NCI-H2227 (cell line): ENCODE results near the gene MYH1.

ENCODE experiments used
- DNase-seq: peaks from one replicate; lab custom pipeline; 2025; ENCODE audit not compliant: unreplicated experiment; lab: John Stamatoyannopoulos, UW

Gene MYH1

DNA sequence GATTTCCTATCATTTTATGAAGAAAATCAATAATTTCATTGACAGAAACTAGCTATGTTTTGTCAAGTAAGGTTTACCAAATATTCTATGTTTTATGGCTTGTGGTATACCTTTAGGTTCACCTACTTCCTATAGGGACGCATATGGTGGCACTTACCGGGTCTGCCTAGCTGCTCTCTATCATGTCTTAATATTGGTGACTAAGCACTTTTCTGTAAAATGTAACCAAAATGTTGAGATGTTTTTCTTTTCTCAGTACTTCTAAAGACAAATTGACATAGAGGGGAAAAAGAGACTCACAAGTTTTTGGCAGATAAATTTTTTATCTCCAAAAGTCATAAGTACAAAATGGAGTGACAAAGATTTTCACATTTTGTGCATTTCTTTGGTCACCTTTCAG, 26.3 kb downstream of the MYH1 start:
- no peak for DNase-seq

DNA sequence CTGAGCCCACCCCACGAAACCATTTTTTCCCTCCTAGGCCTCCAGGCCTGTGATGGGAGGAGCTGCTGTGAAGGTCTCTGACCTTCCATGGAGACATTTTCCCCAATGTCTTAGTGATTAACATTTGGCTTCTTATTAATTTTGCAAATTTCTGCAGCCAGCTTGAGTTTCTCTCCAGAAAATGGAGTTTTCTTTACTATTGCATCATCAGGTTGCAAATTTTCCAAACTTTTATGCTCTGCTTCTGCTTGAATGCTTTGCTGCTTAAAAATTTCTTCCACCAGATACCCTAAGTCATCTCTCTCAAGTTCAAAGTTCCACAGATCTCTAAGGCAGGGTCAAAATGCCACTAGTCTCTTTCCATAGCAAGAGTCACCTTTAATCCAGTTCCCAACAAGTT, 36.1 kb downstream of the MYH1 start:
- no peak for DNase-seq

DNA sequence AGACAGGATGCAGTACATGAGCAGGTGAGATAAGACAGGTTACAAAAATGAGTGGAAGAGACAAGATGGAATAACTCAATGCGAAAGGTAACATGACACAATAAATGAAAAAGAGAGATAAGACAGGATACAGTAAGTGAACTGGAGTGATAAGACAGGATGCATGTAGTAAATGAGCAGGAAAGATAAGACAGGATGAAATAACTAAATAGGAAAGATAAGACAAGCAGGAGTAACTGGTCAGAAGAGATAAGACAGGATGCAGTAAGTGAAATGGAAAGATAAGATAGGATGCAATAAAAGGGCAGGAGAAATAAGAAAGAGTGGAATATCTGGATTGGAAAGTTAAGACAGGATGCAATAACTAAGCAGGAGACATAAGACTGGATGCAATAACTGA, 40.6 kb downstream of the MYH1 start:
- no peak for DNase-seq

DNA sequence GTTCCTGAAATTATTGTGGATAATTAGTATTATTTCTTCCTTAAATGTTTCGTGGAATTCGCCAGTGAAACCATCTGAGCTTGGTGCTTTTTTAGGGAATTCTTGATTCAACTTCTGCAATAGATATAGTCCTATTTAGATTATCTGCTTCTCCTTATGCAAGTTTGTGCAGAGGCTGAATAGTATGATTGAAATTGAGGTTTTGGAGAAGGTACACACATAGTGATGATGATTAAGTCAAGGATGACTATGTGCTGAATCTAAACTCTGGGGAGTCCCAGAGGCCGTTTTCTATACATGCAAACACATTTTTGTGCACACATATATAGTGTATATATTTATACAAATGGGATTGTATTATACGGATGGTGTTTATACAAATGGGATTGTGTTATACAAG, 43.8 kb downstream of the MYH1 start:
- DNase-seq = no peak

DNA sequence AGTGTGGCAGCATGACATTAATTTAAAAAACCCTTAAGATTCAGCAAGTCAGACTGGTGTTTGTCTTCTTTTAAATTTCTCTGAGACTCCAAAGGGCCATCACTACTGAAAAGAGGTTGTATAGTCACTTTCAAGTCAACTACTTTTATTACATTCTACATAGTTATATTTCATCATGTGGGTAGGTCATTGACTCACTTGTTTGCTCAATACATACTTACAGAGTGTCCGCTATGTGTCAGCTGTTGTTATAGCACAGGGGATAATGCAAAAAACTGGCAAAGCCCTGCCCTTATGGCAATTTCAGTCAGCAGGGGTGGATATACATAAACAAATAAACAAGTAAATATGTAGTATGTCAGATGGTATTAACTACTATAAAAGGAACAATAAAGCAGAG, 46.5 kb downstream of the MYH1 start:
- DNase-seq = no peak

DNA sequence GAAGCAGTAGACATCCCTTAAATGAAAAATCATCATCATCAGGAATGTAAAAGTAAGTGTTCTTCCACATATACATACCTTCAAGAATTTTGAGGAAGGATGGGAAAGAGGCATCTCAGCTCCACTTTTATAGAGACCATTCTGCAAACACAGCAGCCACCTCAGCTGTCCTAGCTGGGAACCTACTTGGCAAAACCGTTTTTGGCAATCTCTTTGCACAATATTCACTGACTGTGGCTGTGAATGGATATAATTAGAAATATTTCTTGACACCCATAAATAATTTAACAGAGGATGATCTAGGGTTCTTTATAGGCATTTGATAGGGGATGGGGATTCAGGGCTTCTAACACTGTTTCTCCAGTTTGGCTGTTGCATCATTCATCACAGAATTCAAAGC, 48.9 kb downstream of the MYH1 start, which contains the start of gene MYH4:
Gene MYH4 (minus strand): TSS at position 101 of the 400 bp plus-strand sequence. CDS start 2,814 bp downstream, outside the sequence.
- no peak for DNase-seq

DNA sequence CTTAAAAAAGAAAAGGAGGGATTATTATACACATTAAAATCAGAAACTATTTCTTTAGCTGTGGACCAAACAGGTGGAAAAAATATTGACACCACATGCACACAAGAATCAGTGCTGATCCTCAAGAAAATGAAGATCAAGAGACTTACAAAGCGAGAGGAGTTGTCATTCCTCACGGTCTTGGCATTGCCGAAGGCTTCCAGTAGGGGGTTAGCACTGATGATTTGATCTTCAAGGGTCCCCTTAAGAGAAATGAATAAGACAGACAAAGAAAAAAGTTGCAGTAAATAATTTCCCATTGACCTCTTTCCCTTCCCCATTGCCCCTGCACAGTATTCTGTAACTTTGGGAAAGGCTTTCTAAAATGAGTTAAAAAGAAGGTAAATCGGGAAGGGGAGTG, 54.9 kb downstream of the MYH1 start:
- no peak for DNase-seq

DNA sequence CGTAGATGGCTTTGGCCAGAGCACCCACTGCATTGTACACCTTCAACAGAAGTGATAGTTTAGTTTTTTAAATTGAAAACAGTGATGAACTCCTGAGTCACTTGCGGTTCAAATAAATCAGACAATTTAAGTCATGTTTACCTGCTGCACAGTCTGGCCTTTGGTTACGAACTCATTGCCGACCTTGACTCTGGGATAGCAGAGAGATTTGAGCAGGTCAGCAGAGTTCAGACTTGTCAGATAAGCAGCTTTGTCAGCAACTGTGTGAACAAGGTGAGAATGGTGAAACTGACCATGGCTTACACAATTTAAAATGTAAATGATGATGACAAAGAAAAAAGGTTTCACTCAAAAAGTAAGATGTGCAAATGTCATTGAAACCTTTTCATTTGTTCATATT, 58.3 kb downstream of the MYH1 start:
- no peak for DNase-seq

DNA sequence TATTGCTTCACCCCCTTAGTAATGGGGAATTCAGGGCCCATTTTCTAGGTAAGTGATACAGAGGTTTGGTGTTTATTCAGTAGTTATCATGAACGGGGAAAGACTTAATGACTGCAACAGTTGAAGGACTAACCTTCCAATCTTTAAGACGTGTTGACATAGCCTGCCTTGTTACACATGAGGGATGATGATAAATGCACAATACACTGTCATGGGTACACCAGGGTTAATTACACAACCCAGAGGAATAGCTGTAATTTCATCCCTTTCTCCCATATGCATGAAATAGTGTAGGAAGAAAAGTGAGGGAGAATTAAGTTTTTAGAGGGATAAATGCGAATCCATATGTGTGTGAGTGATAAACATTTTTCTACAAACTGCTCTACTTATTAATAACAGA, 59.6 kb downstream of the MYH1 start:
- DNase-seq = no peak

DNA sequence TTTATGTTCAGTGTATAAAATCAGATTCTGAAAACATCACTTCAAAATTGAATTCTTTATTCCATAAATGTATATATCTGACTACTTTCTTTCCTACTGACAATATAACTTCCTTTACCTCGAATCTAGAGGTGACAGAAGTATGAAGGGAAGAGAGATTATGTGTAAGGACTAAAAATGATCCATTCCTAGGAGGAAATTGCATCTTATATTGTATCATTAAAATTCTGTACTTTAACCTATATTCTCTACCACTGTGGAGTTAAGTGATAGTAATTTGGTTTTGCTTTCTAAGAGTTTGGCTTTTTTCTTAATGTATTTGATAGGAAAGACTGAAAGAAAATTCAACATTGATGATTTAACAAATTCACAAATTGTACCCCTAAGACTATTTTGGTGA, 60.4 kb downstream of the MYH1 start:
- no peak for DNase-seq

DNA sequence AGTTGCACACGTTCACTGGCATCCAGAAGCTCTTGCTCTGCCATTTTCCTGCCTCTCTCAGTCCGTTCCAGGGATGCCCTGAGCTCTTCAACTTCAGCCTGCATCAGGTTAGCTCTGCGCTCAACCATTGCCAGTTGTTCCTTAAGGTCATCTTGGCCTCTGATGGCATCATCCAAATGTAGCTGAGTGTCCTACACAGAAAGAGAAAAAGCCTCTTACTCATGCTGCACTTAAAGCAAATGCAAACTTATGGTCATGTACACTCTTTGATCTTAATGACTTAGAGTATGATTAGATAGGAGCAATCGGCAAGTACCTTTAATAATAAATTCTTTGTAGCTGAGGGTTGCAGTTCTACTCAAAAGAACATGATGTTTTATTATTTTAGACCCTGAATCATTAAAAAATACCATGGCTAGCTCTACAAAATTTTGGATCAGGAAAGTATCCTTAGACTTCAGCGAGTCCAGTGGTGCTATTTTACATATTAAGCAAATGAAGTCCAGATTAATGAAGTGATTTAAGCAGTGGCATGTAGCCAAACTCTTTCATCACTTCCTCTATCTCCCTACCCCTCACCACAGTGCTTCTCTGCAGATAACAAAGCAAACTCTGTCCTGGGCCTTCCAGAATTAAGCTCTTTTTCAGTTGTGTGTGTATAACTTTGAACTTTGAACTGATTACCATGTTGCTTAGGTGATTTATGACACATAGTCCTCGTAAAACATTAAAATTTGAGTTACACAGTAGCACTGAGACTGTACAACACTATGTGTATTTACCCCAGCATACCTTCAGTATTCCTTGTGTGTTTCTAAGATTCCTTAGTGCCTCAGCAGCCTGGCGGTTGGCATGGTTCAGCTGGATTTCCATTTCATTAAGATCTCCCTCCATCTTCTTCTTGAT, 71.1 kb downstream of the MYH1 start:
- no peak for DNase-seq
